ENCODE measurements around the gene TSPAN12.
"Not testable (repeated sequence)": the region's sequence is repeated elsewhere in the genome, so short reads cannot be mapped to it uniquely, and the experiment has no call there.

The TSPAN12 gene

DNA sequence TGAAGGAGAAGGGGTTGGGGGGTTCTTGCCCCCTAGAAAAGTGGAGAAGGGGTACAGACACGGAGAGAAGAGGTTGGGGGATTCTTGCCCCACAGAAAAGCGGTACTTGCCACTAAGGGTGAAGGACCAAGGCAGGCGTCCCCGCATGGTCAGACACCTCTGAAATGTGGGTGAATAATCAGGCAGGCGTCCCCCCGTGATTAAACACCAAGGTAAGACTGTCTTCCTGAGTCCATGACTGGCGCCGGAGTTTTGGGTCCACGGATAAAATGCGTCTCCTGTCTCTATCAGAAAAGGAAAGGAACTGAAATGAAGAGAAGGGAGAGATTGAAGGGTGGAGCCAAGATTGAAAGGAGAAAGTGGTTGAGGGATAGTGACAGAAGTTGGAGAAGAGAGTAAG, 76.0 kb downstream of the TSPAN12 start:
- H3K27ac Mint-ChIP-seq; H3K4me3 Mint-ChIP-seq; H3K9me3 Mint-ChIP-seq; H3K36me3 Mint-ChIP-seq (ENCODE audit: low read depth); H3K4me1 Mint-ChIP-seq (ENCODE audit: low read depth); H3K27me3 Mint-ChIP-seq; intact Hi-C loops (cut with micrococcal nuclease): not testable (repeated sequence)

DNA sequence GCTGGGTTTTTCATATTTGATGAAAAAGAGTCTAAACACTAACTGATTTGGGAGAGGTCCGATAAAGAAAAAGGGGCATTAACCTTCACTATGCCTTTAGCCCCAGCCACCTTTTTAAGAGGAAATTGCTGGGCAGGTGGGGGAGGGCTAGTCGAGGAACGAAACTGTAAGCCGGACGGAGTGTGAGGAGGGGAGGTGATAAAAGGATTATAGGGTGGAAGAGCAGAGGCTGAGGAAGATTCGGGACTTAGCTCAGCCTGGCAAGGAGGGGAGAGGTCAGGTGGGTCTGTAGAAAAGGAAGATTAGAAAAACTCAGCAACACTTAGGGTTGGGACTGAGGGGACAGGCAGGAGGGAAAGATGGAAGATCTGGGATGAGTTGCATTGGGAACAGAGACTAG, 77.0 kb downstream of the TSPAN12 start:
- intact Hi-C loops (cut with micrococcal nuclease), result no loop called here
- no peaks in the 10 kb centered on the region for H3K36me3 Mint-ChIP-seq (ENCODE audit: low read depth)
- no peak overlapping the region for H3K27ac Mint-ChIP-seq
- H3K4me3 Mint-ChIP-seq, result no peak overlapping the region
- no peaks in the 10 kb centered on the region for H3K9me3 Mint-ChIP-seq
- no peaks in the 10 kb centered on the region for H3K27me3 Mint-ChIP-seq
- no peaks in the 10 kb centered on the region for H3K4me1 Mint-ChIP-seq (ENCODE audit: low read depth)

DNA sequence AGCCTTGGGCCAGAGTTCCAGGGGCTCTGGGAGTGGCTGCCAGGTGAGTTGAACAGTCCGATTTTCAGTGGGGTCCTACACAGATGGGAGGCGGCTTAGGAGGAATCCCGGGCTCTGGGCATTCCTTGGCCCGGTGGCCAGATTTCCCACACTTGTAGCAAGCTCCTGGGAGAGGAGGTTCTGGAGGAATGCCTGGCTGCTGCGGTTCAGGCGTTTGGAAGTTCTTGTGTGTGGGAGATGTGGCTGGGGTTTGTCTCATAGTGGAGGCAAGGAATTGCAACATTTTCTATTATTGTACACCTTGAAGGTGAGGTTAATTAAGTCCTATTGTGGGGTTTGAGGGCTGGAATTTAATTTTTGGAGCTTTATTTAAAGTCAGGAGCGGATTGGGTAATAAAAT, 77.5 kb downstream of the TSPAN12 start:
- H3K27me3 Mint-ChIP-seq; H3K27ac Mint-ChIP-seq; H3K4me1 Mint-ChIP-seq (ENCODE audit: low read depth); H3K36me3 Mint-ChIP-seq (ENCODE audit: low read depth); H3K9me3 Mint-ChIP-seq; intact Hi-C loops (cut with micrococcal nuclease); H3K4me3 Mint-ChIP-seq: not testable (repeated sequence)

DNA sequence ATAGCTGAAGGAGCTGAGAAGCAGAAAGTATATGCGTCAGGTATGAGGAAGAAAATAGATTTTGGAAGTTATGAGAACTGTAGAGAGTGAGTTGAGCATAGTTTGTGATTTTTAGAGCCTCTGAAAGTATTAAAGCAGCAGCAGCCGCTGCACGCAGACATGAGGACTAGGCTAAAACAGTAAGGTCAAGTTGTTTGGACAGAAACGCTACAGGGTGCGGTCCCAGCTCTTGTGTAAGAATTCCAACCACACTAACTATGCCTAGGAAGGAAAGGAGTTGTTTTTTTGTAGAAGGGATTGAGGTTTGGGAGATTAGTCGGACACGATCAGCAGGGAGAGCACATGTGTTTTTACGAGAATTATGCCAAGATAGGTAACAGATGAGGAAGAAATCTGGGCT, 78.9 kb downstream of the TSPAN12 start:
- H3K4me1 Mint-ChIP-seq (ENCODE audit: low read depth); intact Hi-C loops (cut with micrococcal nuclease); H3K27me3 Mint-ChIP-seq; H3K27ac Mint-ChIP-seq; H3K4me3 Mint-ChIP-seq; H3K36me3 Mint-ChIP-seq (ENCODE audit: low read depth); H3K9me3 Mint-ChIP-seq: not testable (repeated sequence)

DNA sequence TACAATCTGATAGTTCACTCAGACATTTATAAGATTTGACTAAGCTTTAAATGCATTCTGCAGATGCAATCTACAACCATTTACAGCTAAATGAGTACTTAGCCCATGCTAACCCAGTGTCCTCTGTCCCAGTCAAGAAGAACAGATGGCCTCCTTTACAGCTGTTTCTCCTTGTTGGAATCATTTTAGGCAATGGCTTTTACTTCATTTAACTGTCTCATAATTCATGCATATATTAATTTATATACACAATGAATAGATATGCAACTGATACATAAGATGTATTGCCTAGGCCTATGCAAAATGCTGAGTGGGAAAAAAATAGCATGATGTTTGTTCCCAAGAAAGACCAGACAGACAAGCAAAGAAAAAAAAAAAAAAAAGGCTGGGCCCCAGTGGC, 82.2 kb downstream of the TSPAN12 start:
- peaks cover 4% of the 10 kb centered on the region for H3K27me3 Mint-ChIP-seq
- no peaks in the 10 kb centered on the region for H3K4me1 Mint-ChIP-seq (ENCODE audit: low read depth)
- no peak overlapping the region for H3K27ac Mint-ChIP-seq
- no peaks in the 10 kb centered on the region for H3K9me3 Mint-ChIP-seq
- H3K36me3 Mint-ChIP-seq (ENCODE audit: low read depth), result no peaks in the 10 kb centered on the region
- intact Hi-C loops (cut with micrococcal nuclease), result no loop called here
- H3K4me3 Mint-ChIP-seq, result no peak overlapping the region

DNA sequence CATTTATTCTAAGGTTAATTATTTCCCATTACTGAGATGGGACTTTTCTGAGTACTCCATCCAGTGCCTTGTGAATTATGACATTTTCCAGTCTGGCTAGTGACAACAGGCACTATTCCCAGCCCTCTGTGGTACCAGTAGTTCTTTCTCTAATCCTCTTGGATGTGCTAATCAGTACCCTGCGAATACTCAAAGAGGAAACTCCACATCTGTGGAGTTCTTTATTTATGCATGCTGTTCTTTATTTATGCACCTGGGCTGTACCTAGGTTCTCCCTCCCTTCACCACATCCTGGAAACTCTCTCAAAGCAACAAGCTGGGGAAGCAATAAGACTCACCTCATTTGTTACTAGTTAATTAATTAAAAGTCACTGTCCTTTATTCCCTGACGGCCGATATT, 83.5 kb downstream of the TSPAN12 start:
- intact Hi-C loops (cut with micrococcal nuclease), result no loop called here
- Mint-ChIP-seq H3K27ac (no peak overlapping the region), H3K4me1 (ENCODE audit: low read depth) (no peaks in the 10 kb centered on the region), H3K4me3 (no peak overlapping the region), H3K36me3 (ENCODE audit: low read depth) (no peaks in the 10 kb centered on the region), H3K27me3 (peaks cover 4% of the 10 kb centered on the region), H3K9me3 (no peaks in the 10 kb centered on the region)

DNA sequence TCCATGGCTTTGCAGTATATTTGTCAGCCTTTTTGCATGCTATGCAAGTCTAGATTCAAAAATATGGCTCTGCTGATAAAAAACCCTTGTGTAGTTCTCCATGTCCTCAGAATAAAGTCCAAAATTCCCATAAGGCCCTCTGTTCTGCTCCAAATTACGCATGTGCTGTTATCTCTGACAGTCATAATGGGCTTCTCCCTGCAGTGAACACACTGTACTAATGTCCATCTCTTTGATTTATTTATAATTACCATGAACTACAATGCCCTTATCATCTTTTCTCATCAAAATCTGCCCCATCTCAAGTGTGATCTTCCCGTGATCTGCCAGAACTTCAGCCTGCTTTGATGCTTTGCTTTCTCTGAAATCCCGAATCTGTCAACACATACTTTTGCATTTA, 87.7 kb downstream of the TSPAN12 start:
- Mint-ChIP-seq H3K4me3 (no peak overlapping the region), H3K4me1 (ENCODE audit: low read depth) (no peaks in the 10 kb centered on the region), H3K27me3 (peaks cover 4% of the 10 kb centered on the region), H3K36me3 (ENCODE audit: low read depth) (no peaks in the 10 kb centered on the region), H3K27ac (no peak overlapping the region), H3K9me3 (no peaks in the 10 kb centered on the region)
- intact Hi-C loops (cut with micrococcal nuclease), result no loop called here

DNA sequence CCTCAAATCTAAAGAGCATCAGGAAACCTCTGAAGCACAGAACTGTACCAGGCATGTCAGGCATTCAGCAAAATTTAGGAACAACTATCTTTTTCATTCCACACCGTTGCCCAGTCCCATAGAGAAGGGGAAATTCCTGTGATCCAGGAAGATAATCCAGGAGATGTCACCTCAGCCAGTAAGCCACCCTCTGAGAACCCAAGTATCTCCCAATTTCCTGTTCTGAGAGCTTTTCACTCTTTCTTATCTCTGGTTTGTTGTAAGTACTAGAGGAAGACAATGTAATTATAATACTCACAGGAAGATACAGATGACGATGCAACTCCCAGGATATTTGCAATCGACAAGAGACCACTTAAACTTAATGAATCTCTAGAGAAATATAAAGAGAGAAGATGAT, 97.1 kb downstream of the TSPAN12 start:
- Mint-ChIP-seq H3K4me1 (ENCODE audit: low read depth) (no peaks in the 10 kb centered on the region), H3K36me3 (ENCODE audit: low read depth) (no peaks in the 10 kb centered on the region), H3K27ac (no peak overlapping the region)

DNA sequence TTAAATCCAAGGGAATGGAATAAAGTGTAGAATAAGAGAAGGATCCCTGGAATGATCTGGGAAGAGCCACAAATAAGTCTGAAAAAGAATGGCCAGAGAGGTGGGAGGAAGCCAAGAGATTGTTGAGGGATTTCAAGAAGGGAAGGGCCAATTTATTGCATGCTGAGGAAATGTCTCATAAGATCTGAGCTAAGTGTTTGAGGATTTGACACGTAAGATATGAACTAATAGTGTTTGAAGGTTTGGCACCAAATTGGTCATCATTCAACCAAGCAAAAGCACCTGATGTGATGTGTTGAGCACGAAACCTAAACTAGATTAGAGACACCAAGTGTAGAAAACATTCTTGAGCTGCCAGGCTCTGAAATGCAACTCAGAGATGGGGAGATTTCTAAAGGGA, 97.9 kb downstream of the TSPAN12 start:
- no peaks in the 10 kb centered on the region for H3K36me3 Mint-ChIP-seq (ENCODE audit: low read depth)
- no peaks in the 10 kb centered on the region for H3K4me1 Mint-ChIP-seq (ENCODE audit: low read depth)
- H3K9me3 Mint-ChIP-seq, result no peaks in the 10 kb centered on the region
- H3K4me3 Mint-ChIP-seq, result no peak overlapping the region
- no peak overlapping the region for H3K27ac Mint-ChIP-seq
- intact Hi-C loops (cut with micrococcal nuclease), result no loop called here
- peaks cover 4% of the 10 kb centered on the region for H3K27me3 Mint-ChIP-seq

More for the DNA sequence above, 97.1 kb downstream of the TSPAN12 start:
- Mint-ChIP-seq H3K27me3 (peaks cover 3% of the 10 kb centered on the region), H3K4me3 (no peak overlapping the region), H3K9me3 (no peaks in the 10 kb centered on the region)
- intact Hi-C loops (cut with micrococcal nuclease), result no loop called here

DNA sequence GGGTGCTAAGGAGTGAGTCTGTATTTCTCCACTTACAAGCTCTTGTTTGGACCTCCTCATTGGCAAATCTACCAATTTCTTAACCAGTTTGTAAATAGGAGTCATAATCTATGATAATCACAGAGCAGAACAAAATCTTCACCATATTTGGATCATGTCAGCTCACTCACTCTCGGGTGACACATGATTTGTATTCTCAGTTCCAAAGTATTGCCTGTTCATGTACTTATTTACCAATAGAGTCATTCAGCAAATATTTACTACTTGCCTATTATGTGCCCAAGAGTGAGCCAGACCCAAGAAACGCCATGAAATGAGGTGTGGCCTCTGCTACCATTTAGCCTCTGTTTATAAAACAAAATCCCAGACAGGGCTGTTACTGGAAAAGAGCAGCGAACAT, 114.8 kb downstream of the TSPAN12 start:
- Mint-ChIP-seq H3K4me3 (no peak overlapping the region), H3K27me3 (no peaks in the 10 kb centered on the region), H3K9me3 (no peaks in the 10 kb centered on the region), H3K36me3 (ENCODE audit: low read depth) (no peaks in the 10 kb centered on the region), H3K4me1 (ENCODE audit: low read depth) (no peaks in the 10 kb centered on the region), H3K27ac (no peak overlapping the region)
- intact Hi-C loops (cut with micrococcal nuclease), result no loop called here

DNA sequence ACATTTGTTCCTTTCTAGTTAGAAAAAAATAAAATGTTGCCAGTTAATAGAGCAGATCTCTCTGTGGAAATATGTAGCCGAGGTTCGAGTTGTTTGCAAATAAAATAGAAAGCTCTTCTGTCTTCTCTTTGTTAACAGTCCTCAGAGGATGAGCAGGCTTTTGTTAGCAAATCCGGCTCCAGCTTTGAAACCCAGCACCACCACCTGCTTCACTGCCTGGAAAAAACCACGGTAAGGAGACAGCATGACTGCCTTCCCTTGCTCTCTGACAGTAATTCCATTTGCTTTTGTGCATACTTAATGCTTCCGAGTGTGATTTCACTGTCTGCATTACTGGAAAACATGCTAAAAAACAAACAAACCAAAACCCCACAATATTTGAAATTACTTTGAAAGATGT, 115.6 kb downstream of the TSPAN12 start:
- H3K36me3 Mint-ChIP-seq (ENCODE audit: low read depth), result no peaks in the 10 kb centered on the region
- H3K9me3 Mint-ChIP-seq, result no peaks in the 10 kb centered on the region
- intact Hi-C loops (cut with micrococcal nuclease), result no loop called here
- no peak overlapping the region for H3K27ac Mint-ChIP-seq
- no peaks in the 10 kb centered on the region for H3K27me3 Mint-ChIP-seq
- H3K4me1 Mint-ChIP-seq (ENCODE audit: low read depth), result no peaks in the 10 kb centered on the region
- H3K4me3 Mint-ChIP-seq, result no peak overlapping the region

DNA sequence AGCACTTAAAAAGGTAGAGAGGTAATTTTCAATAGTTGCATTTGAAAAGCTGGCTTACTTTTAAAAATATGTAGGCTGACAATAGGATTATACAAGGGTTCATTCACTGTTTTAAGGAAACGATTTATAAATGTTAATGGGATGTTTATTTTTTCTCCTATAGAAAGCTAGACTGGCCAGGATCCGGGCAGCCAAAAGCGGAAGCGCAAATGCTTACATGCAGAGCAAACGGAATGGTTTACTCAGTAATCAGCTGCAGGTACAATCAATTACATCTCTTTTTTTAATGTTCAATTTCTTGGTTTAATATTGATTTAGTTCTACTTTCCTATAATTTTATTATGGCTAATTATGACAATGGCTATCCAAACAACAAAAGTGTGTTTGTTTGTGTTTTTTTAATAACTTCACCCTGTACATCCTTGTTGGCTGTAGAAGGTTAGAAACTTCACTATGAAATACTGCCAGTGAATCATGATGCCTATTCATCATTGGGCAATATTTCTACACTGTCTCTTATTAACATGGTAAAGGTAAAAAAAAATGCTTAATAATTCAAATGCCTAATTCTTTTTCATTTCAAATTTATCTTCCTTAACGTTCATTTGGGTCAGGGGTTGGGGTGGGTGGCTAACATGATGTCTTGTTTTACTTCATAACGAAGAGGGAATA, 116.4 kb downstream of the TSPAN12 start:
- H3K9me3 Mint-ChIP-seq, result no peaks in the 10 kb centered on the region
- intact Hi-C loops (cut with micrococcal nuclease), result no loop called here
- no peak overlapping the region for H3K4me3 Mint-ChIP-seq
- no peaks in the 10 kb centered on the region for H3K27me3 Mint-ChIP-seq
- H3K36me3 Mint-ChIP-seq (ENCODE audit: low read depth), result no peaks in the 10 kb centered on the region
- H3K4me1 Mint-ChIP-seq (ENCODE audit: low read depth), result no peaks in the 10 kb centered on the region
- H3K27ac Mint-ChIP-seq, result no peak overlapping the region

DNA sequence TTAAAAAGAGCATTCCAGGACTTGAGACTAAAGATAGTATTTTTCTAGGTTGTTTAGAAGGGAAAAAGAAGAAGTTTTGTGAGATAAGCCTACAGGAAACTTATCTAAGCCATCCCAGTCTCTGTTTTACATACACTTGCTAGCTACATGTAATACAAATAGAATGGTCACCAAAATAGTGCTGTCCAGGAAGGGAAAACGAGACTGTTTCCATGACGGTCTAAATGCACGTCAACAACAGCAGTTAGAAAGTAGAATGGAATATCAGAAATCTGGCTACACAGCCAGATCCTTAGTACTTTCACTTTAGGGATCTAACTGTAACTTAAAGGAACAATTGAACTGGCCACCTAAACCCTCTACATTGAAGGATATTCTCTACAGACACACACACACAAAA, 117.6 kb downstream of the TSPAN12 start:
- H3K9me3 Mint-ChIP-seq, result no peaks in the 10 kb centered on the region
- intact Hi-C loops (cut with micrococcal nuclease), result no loop called here
- no peaks in the 10 kb centered on the region for H3K4me1 Mint-ChIP-seq (ENCODE audit: low read depth)
- no peaks in the 10 kb centered on the region for H3K36me3 Mint-ChIP-seq (ENCODE audit: low read depth)
- no peaks in the 10 kb centered on the region for H3K27me3 Mint-ChIP-seq
- H3K27ac Mint-ChIP-seq, result no peak overlapping the region
- no peak overlapping the region for H3K4me3 Mint-ChIP-seq

DNA sequence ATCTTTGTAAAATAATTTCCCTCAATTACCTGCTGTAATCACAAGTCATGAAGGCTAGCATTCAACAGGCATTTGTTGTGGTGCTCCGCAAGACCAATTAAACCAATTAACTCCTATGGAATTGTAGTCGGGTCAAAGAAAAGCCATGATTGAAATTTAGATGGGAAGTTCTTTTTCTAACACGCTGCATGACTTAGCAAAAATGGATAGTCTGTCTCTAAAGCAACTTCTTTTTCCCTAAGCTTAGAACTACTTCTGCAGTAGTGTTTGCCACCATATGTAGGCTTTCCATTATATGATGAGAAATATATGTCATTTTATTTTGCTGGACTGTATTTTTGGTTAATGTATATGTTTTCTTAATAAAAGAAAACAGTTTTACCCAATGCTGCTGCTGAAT, 119.1 kb downstream of the TSPAN12 start:
- Mint-ChIP-seq H3K4me1 (ENCODE audit: low read depth) (no peaks in the 10 kb centered on the region), H3K36me3 (ENCODE audit: low read depth) (no peaks in the 10 kb centered on the region), H3K27ac (no peak overlapping the region), H3K9me3 (no peaks in the 10 kb centered on the region), H3K27me3 (no peaks in the 10 kb centered on the region), H3K4me3 (no peak overlapping the region)
- intact Hi-C loops (cut with micrococcal nuclease), result no loop called here
